ENCODE measurements around the gene PRKAG3. TPM values are rescaled to one million over a fixed set of nuclear protein-coding genes. Genes with fewer than 3 reads are reported as not detected.

PRKAG3 gene
- total RNA-seq, 1 donor from 2014 or later: not detected

GRCh38 chr2:218798767-218799504, 32.7 kb downstream of the PRKAG3 start:
- Mint-ChIP-seq H3K27me3 (ENCODE audit: low read depth) (peaks cover 4% of the 10 kb centered on the region), H3K27ac (ENCODE audit: unreplicated experiment) (no peak overlapping the region), H3K9me3 (no peaks in the 10 kb centered on the region), H3K4me1 (no peaks in the 10 kb centered on the region), H3K36me3 (ENCODE audit: low read depth) (no peaks in the 10 kb centered on the region), H3K4me3 (no peak overlapping the region)
- TF ChIP-seq CTCF (conservative IDR thresholded peaks at IDR 0.05): no peak
- DNase-seq (ENCODE audit: low read depth, low spot score): no peak

DNA sequence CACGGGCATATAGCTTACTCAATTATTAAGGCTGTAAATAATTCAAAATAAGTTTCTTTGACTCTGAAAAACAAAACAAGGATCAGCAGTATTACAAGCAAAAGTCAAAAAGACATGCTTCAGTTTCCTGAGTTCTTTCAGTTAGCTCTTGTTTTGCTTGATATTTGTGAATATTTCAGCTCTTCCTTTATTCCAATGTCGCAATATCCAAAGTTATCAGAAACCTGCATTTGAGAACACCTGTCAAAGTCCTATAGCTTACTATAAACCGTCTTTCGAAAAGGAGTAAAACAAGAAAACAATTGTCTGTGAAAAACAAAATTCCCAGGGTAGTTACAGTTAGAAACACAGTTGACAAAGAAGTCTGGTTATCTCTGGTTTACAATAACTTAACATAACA, 34.9 kb downstream of the PRKAG3 start:
- Mint-ChIP-seq H3K9me3 (no peaks in the 10 kb centered on the region), H3K27me3 (ENCODE audit: low read depth) (peaks cover 4% of the 10 kb centered on the region), H3K36me3 (ENCODE audit: low read depth) (no peaks in the 10 kb centered on the region), H3K4me1 (no peaks in the 10 kb centered on the region), H3K4me3 (no peak overlapping the region), H3K27ac (ENCODE audit: unreplicated experiment) (no peak overlapping the region)
- DNase-seq (ENCODE audit: low read depth, low spot score): no peak
- TF ChIP-seq CTCF (conservative IDR thresholded peaks at IDR 0.05): no peak

- H3K4me1 Mint-ChIP-seq: no peaks in the 10 kb centered on the region
- H3K9me3 Mint-ChIP-seq: no peaks in the 10 kb centered on the region
- TF ChIP-seq CTCF (conservative IDR thresholded peaks at IDR 0.05): no peak
Measured at GRCh38 chr2:218792433-218792832, 39.2 kb downstream of the PRKAG3 start.

DNA sequence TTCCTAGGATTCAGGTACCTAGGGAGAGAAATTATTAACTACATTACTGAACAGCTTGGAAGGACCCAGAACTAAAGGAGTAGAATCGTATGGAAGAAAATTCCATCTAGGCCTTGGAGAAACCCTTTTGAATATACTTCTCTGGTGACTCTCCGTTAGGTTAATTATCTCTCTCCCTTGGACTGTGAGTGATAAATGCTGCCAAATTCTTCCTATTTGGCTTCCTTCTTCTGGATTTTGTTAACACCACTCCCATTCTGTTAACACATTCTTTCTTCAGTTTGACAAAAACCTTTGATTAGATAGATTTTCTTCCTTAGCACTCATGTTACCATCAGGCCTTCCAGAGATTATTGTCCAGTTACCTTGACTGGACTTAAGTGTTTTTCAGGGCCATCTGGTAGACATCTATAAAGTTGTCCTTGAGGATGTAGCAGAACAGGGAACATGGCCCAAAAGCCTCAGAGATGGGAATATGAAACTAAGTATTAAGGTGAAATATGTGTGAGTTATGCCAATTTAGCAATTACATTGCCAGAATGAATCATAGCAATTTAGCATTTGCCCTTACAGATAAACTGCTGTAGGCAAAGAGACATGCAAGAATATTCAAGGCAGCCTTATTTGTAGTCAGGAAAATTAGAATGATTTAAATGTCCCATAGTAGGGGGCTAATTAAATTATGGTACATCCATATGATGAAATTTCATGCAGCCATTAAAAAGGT, 42.9 kb downstream of the PRKAG3 start:
- Mint-ChIP-seq H3K9me3 (no peaks in the 10 kb centered on the region), H3K27me3 (ENCODE audit: low read depth) (peaks cover 4% of the 10 kb centered on the region), H3K36me3 (ENCODE audit: low read depth) (peaks cover 1% of the 10 kb centered on the region), H3K4me3 (no peak overlapping the region), H3K4me1 (no peaks in the 10 kb centered on the region), H3K27ac (ENCODE audit: unreplicated experiment) (no peak overlapping the region)
- DNase-seq (ENCODE audit: low read depth, low spot score): no peak
- TF ChIP-seq CTCF (conservative IDR thresholded peaks at IDR 0.05): no peak

More at GRCh38 chr2:218792433-218792832, 39.2 kb downstream of the PRKAG3 start:
- H3K27me3 Mint-ChIP-seq (ENCODE audit: low read depth): no peaks in the 10 kb centered on the region
- no peak for DNase-seq (ENCODE audit: low read depth, low spot score)
- no peak overlapping the region for H3K27ac Mint-ChIP-seq (ENCODE audit: unreplicated experiment)
- H3K4me3 Mint-ChIP-seq: no peak overlapping the region
- no peaks in the 10 kb centered on the region for H3K36me3 Mint-ChIP-seq (ENCODE audit: low read depth)

GRCh38 chr2:218786133-218786532, 45.5 kb downstream of the PRKAG3 start:
- Mint-ChIP-seq H3K27me3 (ENCODE audit: low read depth) (peaks cover 23% of the 10 kb centered on the region), H3K4me1 (peaks cover 11% of the 10 kb centered on the region), H3K9me3 (no peaks in the 10 kb centered on the region), H3K36me3 (ENCODE audit: low read depth) (peaks cover 2% of the 10 kb centered on the region), H3K4me3 (no peak overlapping the region), H3K27ac (ENCODE audit: unreplicated experiment) (no peak overlapping the region)
- TF ChIP-seq CTCF (conservative IDR thresholded peaks at IDR 0.05): no peak
- DNase-seq (ENCODE audit: low read depth, low spot score): no peak

Measured in neural crest cell (in vitro differentiated cells).